Activated T-helper 17 cell treated with anti-CD3 and anti-CD28 coated beads, Interleukin-2, amount 50 U/mL, for 72 hours (primary cell): Measurements from ENCODE around the gene EMCN. TPM values are rescaled to one million over a fixed set of nuclear protein-coding genes. Genes with fewer than 3 reads are reported as not detected.
"Not testable (repeated sequence)": the region's sequence is repeated elsewhere in the genome, so short reads cannot be mapped to it uniquely, and the experiment has no call there.

Experiments used
- ATAC-seq: fragments of 150-1000 bp; cut with Tn5 transposase; replicated peaks from 2 replicates; pipeline ENCODE4 v1.10.0; 2021; ENCODE audit warnings: mild to moderate bottlenecking, moderate library complexity
- H3K27ac Mint-ChIP-seq: one replicate; pipeline ENCODE4 v1.8.0; 2022; ENCODE audit warnings: mixed read lengths
- H3K27me3 Mint-ChIP-seq: one replicate; pipeline ENCODE4 v1.8.0; 2022; ENCODE audit warnings: mixed read lengths
- H3K36me3 Mint-ChIP-seq: one replicate; pipeline ENCODE4 v1.8.0; 2022; ENCODE audit warnings: low read depth, mild to moderate bottlenecking, mixed read lengths
- H3K4me1 Mint-ChIP-seq: one replicate; pipeline ENCODE4 v1.8.0; 2022; ENCODE audit warnings: mixed read lengths
- H3K4me3 Mint-ChIP-seq: one replicate; pipeline ENCODE4 v1.8.0; 2022; ENCODE audit warnings: mild to moderate bottlenecking, mixed read lengths
- H3K9me3 Mint-ChIP-seq: one replicate; pipeline ENCODE4 v1.8.0; 2022; ENCODE audit warnings: mixed read lengths
- total RNA-seq, 2 donors: library from RNA; stranded (reverse); gene quantifications; one replicate each; pipeline ENCODE4 v1.2.3, GENCODE V29; 2022

EMCN gene
- total RNA-seq: not detected

GRCh38 chr4:100517864-100518341 is at the start of gene EMCN:
Gene EMCN, minus strand, starts transcription at chr4:100518022. Its CDS starts 108 bp downstream, at chr4:100517914.
- no peaks in the 10 kb centered on the region for H3K36me3 Mint-ChIP-seq

GRCh38 chr4:100566396-100566795 is 48.6 kb upstream of the EMCN start:
- ATAC-seq: peak; percentile 75

More at GRCh38 chr4:100517864-100518341, at the start of gene EMCN:
- peaks cover 25% of the 10 kb centered on the region for H3K27me3 Mint-ChIP-seq
- ATAC-seq: no peak
- H3K9me3 Mint-ChIP-seq: no peaks in the 10 kb centered on the region
- H3K4me1 Mint-ChIP-seq: no peaks in the 10 kb centered on the region
- H3K4me3 Mint-ChIP-seq: no peak within 1 kb of the TSS
- H3K27ac Mint-ChIP-seq: no peak within 1 kb of the TSS

GRCh38 chr4:100557306-100557705 is 39.5 kb upstream of the EMCN start:
- no peak overlapping the region for H3K4me3 Mint-ChIP-seq
- no peaks in the 10 kb centered on the region for H3K27me3 Mint-ChIP-seq
- no peaks in the 10 kb centered on the region for H3K4me1 Mint-ChIP-seq
- no peaks in the 10 kb centered on the region for H3K9me3 Mint-ChIP-seq
- H3K36me3 Mint-ChIP-seq: no peaks in the 10 kb centered on the region
- no peak for ATAC-seq
- no peak overlapping the region for H3K27ac Mint-ChIP-seq

More at GRCh38 chr4:100566396-100566795, 48.6 kb upstream of the EMCN start:
- no peaks in the 10 kb centered on the region for H3K36me3 Mint-ChIP-seq
- no peaks in the 10 kb centered on the region for H3K9me3 Mint-ChIP-seq
- peak overlapping the region; percentile 22 for H3K27ac Mint-ChIP-seq
- H3K4me1 Mint-ChIP-seq: peaks cover 11% of the 10 kb centered on the region
- peak overlapping the region; percentile 42 for H3K4me3 Mint-ChIP-seq
- H3K27me3 Mint-ChIP-seq: no peaks in the 10 kb centered on the region

GRCh38 chr4:100555611-100556337 is 38.0 kb upstream of the EMCN start:
- H3K27ac Mint-ChIP-seq: no peak overlapping the region
- ATAC-seq: no peak
- H3K4me1 Mint-ChIP-seq: no peaks in the 10 kb centered on the region
- no peaks in the 10 kb centered on the region for H3K36me3 Mint-ChIP-seq
- no peaks in the 10 kb centered on the region for H3K9me3 Mint-ChIP-seq
- no peaks in the 10 kb centered on the region for H3K27me3 Mint-ChIP-seq
- no peak overlapping the region for H3K4me3 Mint-ChIP-seq

- Mint-ChIP-seq H3K36me3 (no peaks in the 10 kb centered on the region), H3K4me3 (no peak overlapping the region), H3K27ac (no peak overlapping the region), H3K9me3 (no peaks in the 10 kb centered on the region), H3K4me1 (peaks cover 12% of the 10 kb centered on the region), H3K27me3 (no peaks in the 10 kb centered on the region)
- ATAC-seq: no peak
These were observed 30.4 kb upstream of the EMCN start for GRCh38 chr4:100548200-100548560.

- H3K36me3 Mint-ChIP-seq: no peaks in the 10 kb centered on the region
These were observed 29.8 kb upstream of the EMCN start for GRCh38 chr4:100547541-100548199.

GRCh38 chr4:100545427-100545826 is 27.6 kb upstream of the EMCN start:
- ATAC-seq: no peak
- H3K9me3 Mint-ChIP-seq: no peaks in the 10 kb centered on the region
- H3K27ac Mint-ChIP-seq: no peak overlapping the region
- no peaks in the 10 kb centered on the region for H3K36me3 Mint-ChIP-seq
- no peak overlapping the region for H3K4me3 Mint-ChIP-seq
- peaks cover 12% of the 10 kb centered on the region for H3K4me1 Mint-ChIP-seq
- H3K27me3 Mint-ChIP-seq: no peaks in the 10 kb centered on the region

More at GRCh38 chr4:100547541-100548199, 29.8 kb upstream of the EMCN start:
- Mint-ChIP-seq H3K27ac (no peak overlapping the region), H3K9me3 (no peaks in the 10 kb centered on the region), H3K27me3 (no peaks in the 10 kb centered on the region), H3K4me3 (no peak overlapping the region), H3K4me1 (peaks cover 12% of the 10 kb centered on the region)
- no peak for ATAC-seq

- no peak overlapping the region for H3K4me3 Mint-ChIP-seq
- H3K4me1 Mint-ChIP-seq: peaks cover 3% of the 10 kb centered on the region
- peaks cover 3% of the 10 kb centered on the region for H3K27me3 Mint-ChIP-seq
- H3K27ac Mint-ChIP-seq: no peak overlapping the region
- H3K36me3 Mint-ChIP-seq: no peaks in the 10 kb centered on the region
- no peaks in the 10 kb centered on the region for H3K9me3 Mint-ChIP-seq
- ATAC-seq: no peak
These were observed 22.3 kb upstream of the EMCN start for GRCh38 chr4:100540131-100540530.

- Mint-ChIP-seq H3K9me3 (no peaks in the 10 kb centered on the region), H3K4me3 (no peak overlapping the region), H3K27ac (no peak overlapping the region), H3K27me3 (peaks cover 3% of the 10 kb centered on the region), H3K36me3 (no peaks in the 10 kb centered on the region), H3K4me1 (peaks cover 3% of the 10 kb centered on the region)
- peak; percentile 69 for ATAC-seq
These were observed 21.9 kb upstream of the EMCN start for GRCh38 chr4:100539706-100540105.

- Mint-ChIP-seq H3K36me3 (no peaks in the 10 kb centered on the region), H3K27me3 (peaks cover 12% of the 10 kb centered on the region), H3K4me1 (peaks cover 3% of the 10 kb centered on the region), H3K9me3 (no peaks in the 10 kb centered on the region), H3K4me3 (no peak overlapping the region), H3K27ac (no peak overlapping the region)
- ATAC-seq: no peak
These were observed 15.9 kb upstream of the EMCN start for GRCh38 chr4:100533741-100534140.

- H3K27me3 Mint-ChIP-seq, H3K9me3 Mint-ChIP-seq, H3K4me3 Mint-ChIP-seq, H3K27ac Mint-ChIP-seq, ATAC-seq, H3K4me1 Mint-ChIP-seq, H3K36me3 Mint-ChIP-seq: not testable (repeated sequence)
These were observed 12.3 kb upstream of the EMCN start for GRCh38 chr4:100530161-100530560.

- peaks cover 1% of the 10 kb centered on the region for H3K27me3 Mint-ChIP-seq
- no peak for ATAC-seq
- no peak overlapping the region for H3K27ac Mint-ChIP-seq
These were observed 7.9 kb upstream of the EMCN start for GRCh38 chr4:100525686-100526085.

GRCh38 chr4:100519205-100519604 is 1.4 kb upstream of the EMCN start:
- Mint-ChIP-seq H3K27ac (no peak overlapping the region), H3K4me3 (no peak overlapping the region), H3K36me3 (no peaks in the 10 kb centered on the region), H3K9me3 (no peaks in the 10 kb centered on the region), H3K27me3 (peaks cover 21% of the 10 kb centered on the region), H3K4me1 (no peaks in the 10 kb centered on the region)
- no peak for ATAC-seq

More at GRCh38 chr4:100525686-100526085, 7.9 kb upstream of the EMCN start:
- Mint-ChIP-seq H3K9me3 (no peaks in the 10 kb centered on the region), H3K36me3 (no peaks in the 10 kb centered on the region), H3K4me1 (no peaks in the 10 kb centered on the region), H3K4me3 (no peak overlapping the region)

GRCh38 chr4:100516225-100516624 is 1.6 kb downstream of the EMCN start:
- H3K27me3 Mint-ChIP-seq: peaks cover 25% of the 10 kb centered on the region
- no peak for ATAC-seq
- no peak overlapping the region for H3K4me3 Mint-ChIP-seq
- H3K36me3 Mint-ChIP-seq: no peaks in the 10 kb centered on the region
- no peak overlapping the region for H3K27ac Mint-ChIP-seq
- no peaks in the 10 kb centered on the region for H3K4me1 Mint-ChIP-seq
- H3K9me3 Mint-ChIP-seq: no peaks in the 10 kb centered on the region

GRCh38 chr4:100511896-100512295 is 5.9 kb downstream of the EMCN start:
- H3K27me3 Mint-ChIP-seq: peaks cover 22% of the 10 kb centered on the region
- no peak for ATAC-seq
- H3K9me3 Mint-ChIP-seq: no peaks in the 10 kb centered on the region
- no peak overlapping the region for H3K27ac Mint-ChIP-seq
- no peak overlapping the region for H3K4me3 Mint-ChIP-seq
- no peaks in the 10 kb centered on the region for H3K4me1 Mint-ChIP-seq
- no peaks in the 10 kb centered on the region for H3K36me3 Mint-ChIP-seq
